Measurements from ENCODE around the gene CNTN2.

DNA sequence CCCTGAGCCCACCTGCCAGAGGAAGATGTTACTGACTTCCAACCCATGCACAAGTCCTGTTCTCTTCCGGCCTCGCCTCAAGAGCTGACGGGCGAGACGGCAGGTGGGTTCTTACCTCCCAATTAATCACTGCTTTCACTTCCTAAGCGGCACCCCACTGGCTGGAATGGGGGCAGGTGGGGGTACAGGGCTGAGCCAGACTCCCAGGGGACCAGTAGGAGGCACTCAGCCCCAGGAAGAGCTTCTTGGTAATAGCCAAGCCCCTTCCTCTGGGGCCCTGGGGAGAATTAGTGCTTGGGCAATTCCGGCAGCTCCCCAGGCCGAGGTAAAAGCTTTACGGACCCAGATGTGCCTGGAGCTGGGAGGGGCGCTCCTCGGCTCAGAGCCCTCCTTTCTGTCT lies 9.7 kb downstream of the CNTN2 start:
- TF ChIP-seq, protein P1, sequence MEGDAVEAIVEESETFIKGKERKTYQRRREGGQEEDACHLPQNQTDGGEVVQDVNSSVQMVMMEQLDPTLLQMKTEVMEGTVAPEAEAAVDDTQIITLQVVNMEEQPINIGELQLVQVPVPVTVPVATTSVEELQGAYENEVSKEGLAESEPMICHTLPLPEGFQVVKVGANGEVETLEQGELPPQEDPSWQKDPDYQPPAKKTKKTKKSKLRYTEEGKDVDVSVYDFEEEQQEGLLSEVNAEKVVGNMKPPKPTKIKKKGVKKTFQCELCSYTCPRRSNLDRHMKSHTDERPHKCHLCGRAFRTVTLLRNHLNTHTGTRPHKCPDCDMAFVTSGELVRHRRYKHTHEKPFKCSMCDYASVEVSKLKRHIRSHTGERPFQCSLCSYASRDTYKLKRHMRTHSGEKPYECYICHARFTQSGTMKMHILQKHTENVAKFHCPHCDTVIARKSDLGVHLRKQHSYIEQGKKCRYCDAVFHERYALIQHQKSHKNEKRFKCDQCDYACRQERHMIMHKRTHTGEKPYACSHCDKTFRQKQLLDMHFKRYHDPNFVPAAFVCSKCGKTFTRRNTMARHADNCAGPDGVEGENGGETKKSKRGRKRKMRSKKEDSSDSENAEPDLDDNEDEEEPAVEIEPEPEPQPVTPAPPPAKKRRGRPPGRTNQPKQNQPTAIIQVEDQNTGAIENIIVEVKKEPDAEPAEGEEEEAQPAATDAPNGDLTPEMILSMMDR (IDR thresholded peaks at IDR 0.05): no peak
- no peak for TF ChIP-seq POLR2A (IDR thresholded peaks at IDR 0.05)
